HepG2 (cell line): ENCODE data around the gene PFDN5. TPM values are rescaled to one million over a fixed set of nuclear protein-coding genes. Genes with fewer than 3 reads are reported as not detected.

Experiments
- ASH2L ChIP-seq: fragments of 300-600, 200-600 bp; sonication (generic); IDR thresholded peaks from 2 replicates; pipeline ENCODE4 v1.7.0; 2017; ENCODE audit warnings: low read depth, mild to moderate bottlenecking, moderate library complexity, mixed read lengths, low read length; ENCODE audit not compliant: insufficient read length
- CENPBD1 ChIP-seq: sonication (generic); formaldehyde crosslinking; IDR thresholded peaks from 2 replicates; pipeline ENCODE4 v1.8.0; 2022; ENCODE audit warnings: missing genetic modification reagents, low read depth, mild to moderate bottlenecking, borderline replicate concordance
- CREBL2 ChIP-seq: sonication (generic); formaldehyde crosslinking; IDR thresholded peaks from 2 replicates; pipeline ENCODE4 v1.8.1; 2023; ENCODE audit warnings: missing genetic modification reagents, mild to moderate bottlenecking, borderline replicate concordance
- DR1 ChIP-seq: sonication (generic); formaldehyde crosslinking; IDR thresholded peaks from 2 replicates; pipeline ENCODE4 v1.8.0; 2021; ENCODE audit warnings: mild to moderate bottlenecking, missing genetic modification reagents, inconsistent platforms
- FOXO1 ChIP-seq: sonication (generic); formaldehyde crosslinking; IDR thresholded peaks from 2 replicates; pipeline ENCODE4 v1.4.0; 2020; ENCODE audit warnings: missing genetic modification reagents
- IKZF1 ChIP-seq: fragments of 450-650 bp; IDR thresholded peaks from 2 replicates; pipeline ENCODE4 v1.7.1; 2016
- IKZF4 ChIP-seq: sonication (generic); formaldehyde crosslinking; IDR thresholded peaks from 2 replicates; pipeline ENCODE4 v1.5.1; 2020; ENCODE audit warnings: borderline replicate concordance, mild to moderate bottlenecking, low read depth, missing genetic modification reagents; ENCODE audit errors: not compliant biosample characterization
- JUNB ChIP-seq: sonication (generic); formaldehyde crosslinking; IDR thresholded peaks from 2 replicates; pipeline ENCODE4 v1.8.0; 2022; ENCODE audit warnings: missing genetic modification reagents, mild to moderate bottlenecking, borderline replicate concordance
- KDM1A ChIP-seq: IDR thresholded peaks from 2 replicates; pipeline ENCODE4 v1.6.1; 2016; ENCODE audit warnings: missing compliant biosample characterization
- KDM4B ChIP-seq: sonication (generic); formaldehyde crosslinking; IDR thresholded peaks from 2 replicates; pipeline ENCODE4 v1.4.0; 2020; ENCODE audit warnings: missing genetic modification reagents
- KLF11 ChIP-seq: IDR thresholded peaks from 2 replicates; pipeline ENCODE4 v1.6.1; 2016; ENCODE audit warnings: missing compliant biosample characterization
- MTA3 ChIP-seq: sonication (generic); formaldehyde crosslinking; IDR thresholded peaks from 2 replicates; pipeline ENCODE4 v1.4.0; 2020; ENCODE audit warnings: missing genetic modification reagents
- RNF219 ChIP-seq: sonication (generic); formaldehyde crosslinking; IDR thresholded peaks from 2 replicates; pipeline ENCODE4 v1.5.0; 2020; ENCODE audit warnings: mild to moderate bottlenecking, missing genetic modification reagents
- SUZ12 ChIP-seq: fragments of 150-350 bp; IDR thresholded peaks from 2 replicates; pipeline ENCODE4 v1.6.1; 2014; ENCODE audit warnings: low read depth, low read length
- TGIF2 ChIP-seq: IDR thresholded peaks from 2 replicates; pipeline ENCODE4 v1.6.1; 2016; ENCODE audit warnings: control low read depth, missing compliant biosample characterization
- THYN1 ChIP-seq: sonication (generic); formaldehyde crosslinking; IDR thresholded peaks from 2 replicates; pipeline ENCODE4 v1.8.1; 2023; ENCODE audit warnings: low read depth, mild to moderate bottlenecking, moderate library complexity, missing genetic modification reagents, borderline replicate concordance
- TP53 ChIP-seq: sonication (generic); formaldehyde crosslinking; conservative IDR thresholded peaks from 2 replicates; pipeline ENCODE4 v1.4.0; 2020; ENCODE audit warnings: missing genetic modification reagents
- UBTF ChIP-seq: sonication (generic); formaldehyde crosslinking; IDR thresholded peaks from 2 replicates; pipeline ENCODE4 v1.4.0; 2020; ENCODE audit warnings: mild to moderate bottlenecking, missing genetic modification reagents
- ZBTB25 ChIP-seq: IDR thresholded peaks from 2 replicates; pipeline ENCODE4 v1.6.1; 2018; ENCODE audit warnings: missing genetic modification reagents
- ZBTB7B ChIP-seq: sonication (generic); formaldehyde crosslinking; IDR thresholded peaks from 2 replicates; pipeline ENCODE4 v1.4.0; 2020; ENCODE audit warnings: missing genetic modification reagents
- ZFYVE20 ChIP-seq: sonication (generic); formaldehyde crosslinking; IDR thresholded peaks from 2 replicates; pipeline ENCODE4 v1.8.0; 2023; ENCODE audit warnings: low read depth, mild to moderate bottlenecking, moderate library complexity, missing genetic modification reagents, borderline replicate concordance
- ZNF205 ChIP-seq: IDR thresholded peaks from 2 replicates; pipeline ENCODE4 v1.6.1; 2018; ENCODE audit warnings: missing biosample characterization, missing genetic modification reagents
- ZNF274 ChIP-seq: sonication (generic); formaldehyde crosslinking; IDR thresholded peaks from 2 replicates; pipeline ENCODE4 v1.5.1; 2020; ENCODE audit warnings: mild to moderate bottlenecking, missing genetic modification reagents
- ZNF605 ChIP-seq: sonication (generic); formaldehyde crosslinking; IDR thresholded peaks from 2 replicates; pipeline ENCODE4 v1.8.0; 2022; ENCODE audit warnings: mild to moderate bottlenecking, missing genetic modification reagents
- polyA plus RNA-seq, 8 experiments: library from polyadenylated mRNA; depleted of rRNA in 3 of 8; stranded (reverse) in 7 of 8; unstranded in 1 of 8; fragments of >200 nt; fragmentation: Illumina TruSeq in 4 of 8; extraction: Trizol in 4 of 8; gene quantifications; 2 replicates each; pipeline versions ENCODE4 v1.2.1 to v1.2.3, GENCODE V29; 2011 to 2016; ENCODE audit warnings: low read depth in 4 of 8, missing spikeins in 1 of 8, mixed read lengths in 1 of 8; ENCODE audit not compliant: insufficient read depth in 1 of 8
- total RNA-seq, 5 experiments: library from RNA; depleted of rRNA; stranded (reverse); fragments of >200 nt; fragmentation: Illumina TruSeq; extraction: Trizol; gene quantifications; 2 replicates each; pipeline ENCODE4 v1.2.3, GENCODE V29; 2016; ENCODE audit warnings: low read depth in 1 of 5

The PFDN5 gene
- total and polyA plus RNA-seq, 2 of the 13 experiments (the other 11 are each of a cell fraction or from before 2014, with no cell fraction given): 449 to 462 TPM

- TF ChIP-seq UBTF (CRISPR knock-in tag) (peak; percentile 93), ZNF605 (CRISPR knock-in tag) (peak; percentile 31; the same call in 1 of the 2 replicates), MTA3 (CRISPR knock-in tag) (no peak), IKZF4 (no peak), KDM1A (CRISPR knock-in tag) (0 out of 2 replicates have a peak, but pooled peaks have one; percentile 49), JUNB (CRISPR knock-in tag) (no peak), TP53 (no peak; the same call in 1 of the 2 replicates), ZNF205 (0 out of 2 replicates have a peak, but pooled peaks have one; percentile 50), KDM4B (CRISPR knock-in tag) (peak; percentile 61; the same call in 1 of the 2 replicates), ZFYVE20 (CRISPR knock-in tag) (no peak), DR1 (CRISPR knock-in tag) (peak; percentile 66), ZNF274 (peak; percentile 84; the same call in 1 of the 2 replicates), ZBTB7B (0 out of 2 replicates have a peak, but pooled peaks have one; percentile 33), FOXO1 (CRISPR knock-in tag) (peak; percentile 48; the same call in 1 of the 2 replicates), RNF219 (CRISPR knock-in tag) (no peak), CENPBD1 (CRISPR knock-in tag) (no peak), THYN1 (CRISPR knock-in tag) (0 out of 2 replicates have a peak, but pooled peaks have one; percentile 69), IKZF1 (no peak), SUZ12 (no peak), CREBL2 (peak; percentile 41; the same call in 1 of the 2 replicates), TGIF2 (CRISPR knock-in tag) (peak; percentile 91), ASH2L (peak; percentile 90), ZBTB25 (CRISPR knock-in tag) (peak; percentile 98), KLF11 (no peak)
Measured at GRCh38 chr12:53299454-53300180, 4.3 kb downstream of the PFDN5 start, which contains the start of gene MYG1 (continued).
